Stimulated activated naive CD4-positive, alpha-beta T cell (primary cell): ENCODE measurements around the gene FBRS.

Experiments used
- DNase-seq, 6 experiments: peaks; one replicate each; lab custom pipeline; 2025; lab: John Stamatoyannopoulos, UW

FBRS gene

DNA sequence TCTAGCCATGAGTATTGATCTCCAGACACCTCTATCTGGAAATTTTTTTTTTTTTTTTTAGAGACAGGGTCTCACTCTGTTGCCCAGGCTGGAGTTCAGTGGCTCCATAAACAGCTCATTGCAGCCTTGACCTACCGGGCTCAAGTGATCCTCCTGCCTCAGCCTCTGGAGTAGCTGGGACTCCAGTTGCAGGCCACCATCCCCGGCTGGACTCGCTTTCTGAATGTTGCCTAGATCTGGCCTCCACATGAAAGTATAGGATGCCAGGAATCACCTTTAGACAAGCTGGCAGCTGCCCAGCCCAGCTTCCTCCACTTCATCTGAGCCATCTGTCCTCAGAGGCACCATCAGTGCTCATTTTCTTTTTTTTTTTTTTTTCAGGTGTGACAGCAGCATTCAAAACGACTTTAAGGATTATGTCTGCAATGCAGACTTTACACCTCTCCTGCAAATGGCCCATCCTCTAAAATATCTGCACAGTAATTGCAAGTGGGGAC lies 13.8 kb upstream of the FBRS start:
- no peak for DNase-seq

DNA sequence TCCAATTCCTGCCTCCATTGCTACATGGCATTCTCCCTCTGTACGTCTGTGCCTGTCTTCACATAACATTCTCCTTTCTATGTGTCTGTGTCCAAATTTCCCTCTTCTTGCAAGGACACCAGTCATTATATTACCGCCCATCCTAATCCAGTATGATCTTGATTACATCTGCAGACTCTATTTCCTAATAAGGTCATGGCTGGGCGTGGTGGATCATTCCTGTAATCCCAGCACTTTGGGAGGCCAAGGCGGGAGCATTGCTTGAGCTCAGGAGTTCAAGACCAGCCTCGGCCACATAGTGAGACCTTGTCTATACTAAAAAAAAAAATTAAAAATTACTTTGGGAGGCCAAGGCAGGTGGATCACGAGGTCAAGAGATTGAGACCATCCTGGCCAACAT lies 12.5 kb upstream of the FBRS start:
- no peak for DNase-seq

DNA sequence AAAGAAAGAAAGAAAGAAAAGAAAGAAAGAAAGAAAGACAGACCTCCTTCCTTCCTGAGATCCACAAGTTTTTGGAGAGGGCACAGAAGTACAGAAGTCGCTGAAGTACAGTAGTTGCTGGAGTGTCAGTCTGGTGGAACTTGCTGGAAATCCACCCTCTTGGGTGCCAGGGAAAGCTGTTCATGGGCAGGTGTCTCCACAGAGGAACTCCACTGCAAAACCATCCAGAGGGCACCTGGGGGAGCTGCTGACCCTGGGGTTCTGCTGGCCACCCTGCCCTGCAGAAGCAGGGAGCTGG lies 11.0 kb upstream of the FBRS start:
- DNase-seq, result no peak

DNA sequence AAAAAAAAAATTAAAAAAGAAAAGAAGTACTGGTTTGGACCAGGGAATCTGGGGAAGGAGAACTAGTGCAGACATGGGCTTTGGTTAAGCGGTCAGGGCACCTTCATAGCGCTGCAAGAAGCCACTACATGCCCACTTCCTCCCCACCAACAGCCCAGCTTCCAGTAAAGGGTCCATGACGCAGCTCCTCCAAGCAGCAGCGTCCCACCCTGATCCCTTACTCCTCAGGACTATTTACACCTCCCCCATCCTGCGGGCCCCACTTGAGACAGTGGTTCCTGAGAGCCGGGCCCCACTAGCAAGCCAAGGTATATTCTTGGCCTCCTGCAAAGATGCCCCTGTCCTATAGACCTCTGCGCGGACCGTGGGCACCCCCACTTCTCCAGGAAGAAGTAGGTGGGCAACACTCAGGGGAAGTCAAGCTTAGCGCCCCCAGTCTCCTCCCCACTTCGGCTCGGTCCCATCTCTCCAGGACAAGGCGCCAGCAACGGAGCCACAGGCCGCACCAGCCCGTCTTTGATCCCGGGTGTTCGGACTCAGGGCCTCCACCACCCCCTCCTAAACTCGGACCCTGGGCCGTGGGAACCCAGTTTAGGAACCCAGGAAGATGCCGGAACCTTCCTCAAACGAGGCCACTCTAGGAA lies 8.4 kb upstream of the FBRS start:
- peak in 2 of 6 experiments; percentile 38 to 51 for DNase-seq

DNA sequence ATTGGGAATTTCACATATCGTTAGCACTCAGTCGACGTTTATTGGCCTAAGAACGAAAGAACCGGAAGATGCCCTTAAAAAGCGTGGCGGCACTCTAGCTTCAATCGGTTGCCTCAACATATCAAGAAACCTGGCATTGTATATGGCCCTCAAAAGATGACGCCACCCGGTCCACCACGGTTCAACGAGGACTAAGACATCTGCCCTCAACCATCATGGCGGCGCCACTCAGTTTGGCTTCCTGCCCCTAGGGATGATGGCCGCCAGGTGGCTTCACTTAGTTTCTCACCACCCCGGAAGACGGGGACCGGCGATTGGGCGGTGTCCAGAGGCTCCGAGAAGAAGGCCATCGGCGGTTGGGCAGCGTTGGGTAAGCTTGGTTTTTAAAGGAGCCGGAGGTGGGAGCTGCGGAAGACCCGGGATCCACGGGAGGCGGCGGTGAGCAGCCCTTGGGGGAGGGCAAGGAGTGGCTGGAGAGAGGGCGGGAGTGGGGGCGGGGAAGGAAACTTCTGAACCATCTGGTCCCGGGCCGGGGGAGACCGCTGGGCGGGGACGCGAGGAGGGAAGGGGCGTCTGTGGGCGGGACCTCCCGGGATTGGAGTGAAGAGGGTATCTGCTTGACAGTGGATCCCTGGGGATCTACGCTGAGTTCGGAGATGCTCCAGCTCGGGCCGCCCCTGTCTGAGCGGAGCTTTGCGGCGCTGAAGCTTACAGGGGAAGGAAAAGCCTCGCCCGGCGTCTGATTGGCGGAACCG lies 7.7 kb upstream of the FBRS start, which contains the start of gene PRR14:
TSS of gene PRR14 (plus strand) at position 592 of the 755 bp plus-strand sequence. CDS start 686 bp downstream, outside the sequence.
- DNase-seq, result peak; percentile 92 to 98 (median 96)

DNA sequence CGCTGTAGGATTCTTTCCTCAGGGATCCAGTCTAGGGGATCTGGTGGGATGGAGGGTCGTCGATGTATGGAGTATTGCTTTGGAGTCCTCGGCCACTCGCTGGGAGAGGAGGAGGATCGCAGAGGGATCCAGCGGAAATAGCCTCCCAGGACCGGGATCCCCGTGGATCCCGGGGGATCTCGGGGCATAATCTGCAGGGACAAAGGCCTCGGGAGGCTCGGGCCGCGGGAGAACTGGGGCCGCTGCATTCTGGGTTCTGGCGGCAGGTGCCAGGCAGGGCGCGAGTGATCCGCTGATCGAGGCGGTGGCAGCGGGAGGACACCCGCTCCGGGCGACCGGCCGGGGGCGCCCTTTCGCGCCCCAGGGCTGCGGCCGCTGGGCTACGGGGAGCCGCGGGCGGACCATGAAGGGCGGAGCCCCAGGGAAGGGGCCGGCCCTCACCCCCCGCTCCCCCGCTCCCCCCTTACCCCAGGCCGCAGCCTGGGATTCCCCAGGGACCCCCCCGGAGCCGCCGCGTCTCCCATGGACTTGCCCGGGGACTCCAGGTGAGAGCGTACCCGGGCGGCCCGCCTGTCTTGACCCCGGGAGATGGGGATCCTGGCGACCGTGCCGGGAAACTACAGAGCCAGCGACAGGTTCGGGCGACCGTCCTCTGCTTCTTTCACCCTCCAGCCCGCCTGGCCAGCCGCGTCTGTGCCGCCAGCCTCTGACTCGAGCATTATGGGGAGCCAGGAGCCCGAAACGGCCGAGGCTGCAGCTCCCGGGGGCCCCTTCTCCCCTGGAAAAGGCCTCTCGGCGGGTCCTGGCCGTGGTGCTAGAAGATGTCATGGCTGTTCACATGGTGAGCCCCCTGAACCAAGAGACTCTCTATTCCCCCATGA lies 6.9 kb upstream of the FBRS start:
- peak; percentile 49 to 73 (median 63) for DNase-seq

DNA sequence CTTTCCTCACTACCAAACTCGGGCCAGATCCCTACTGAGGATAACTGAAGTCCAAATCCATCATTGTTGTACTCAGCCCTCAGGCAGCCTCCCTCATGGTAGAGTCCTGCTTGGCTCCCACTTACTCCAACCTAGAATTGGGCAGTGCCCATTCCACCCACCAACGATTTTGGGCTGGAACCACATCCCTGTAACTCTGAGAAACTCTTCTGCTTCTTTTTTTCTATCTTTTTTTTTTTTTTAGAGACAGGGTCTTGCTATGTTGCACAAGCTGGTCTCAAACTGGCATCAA lies 6.3 kb upstream of the FBRS start:
- DNase-seq, result peak in 1 of 6 experiments; percentile 27

DNA sequence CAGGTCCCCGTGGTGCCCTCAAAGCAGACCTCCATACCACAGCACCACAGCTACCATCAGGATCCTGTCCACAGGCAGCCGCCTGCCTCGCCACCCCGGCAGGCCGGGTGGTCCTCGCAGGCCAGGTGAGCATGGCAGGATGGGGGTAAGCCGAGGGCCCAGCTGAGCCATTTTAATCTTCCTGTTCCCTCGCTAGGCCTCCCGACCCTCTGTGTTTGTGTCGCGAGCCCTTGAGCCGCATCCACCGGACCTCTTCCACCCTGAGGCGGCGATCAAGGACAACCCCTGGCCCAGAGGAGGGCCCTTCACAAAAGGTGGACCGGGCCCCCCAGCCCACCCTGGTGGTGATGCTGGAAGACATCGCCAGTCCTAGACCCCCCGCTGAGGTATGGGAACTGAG lies 5.5 kb upstream of the FBRS start:
- no peak for DNase-seq

DNA sequence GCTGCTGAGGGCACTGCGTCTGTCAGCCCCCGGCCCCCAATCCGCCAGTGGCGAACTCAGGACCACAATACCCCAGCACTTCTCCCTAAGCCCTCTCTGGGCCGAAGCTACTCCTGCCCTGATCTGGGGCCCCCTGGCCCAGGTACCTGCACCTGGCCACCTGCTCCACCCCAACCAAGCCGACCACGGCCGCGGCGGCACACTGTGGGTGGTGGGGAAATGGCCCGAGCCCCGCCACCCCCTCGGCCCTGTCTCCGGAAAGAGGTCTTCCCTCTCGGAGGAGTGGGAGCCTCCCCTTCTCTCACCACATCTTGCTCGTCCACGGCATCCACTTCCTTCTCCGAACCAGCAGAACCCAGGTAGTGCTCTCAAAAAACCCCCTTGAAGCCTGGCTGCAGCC lies 3.4 kb upstream of the FBRS start:
- no peak for DNase-seq

DNA sequence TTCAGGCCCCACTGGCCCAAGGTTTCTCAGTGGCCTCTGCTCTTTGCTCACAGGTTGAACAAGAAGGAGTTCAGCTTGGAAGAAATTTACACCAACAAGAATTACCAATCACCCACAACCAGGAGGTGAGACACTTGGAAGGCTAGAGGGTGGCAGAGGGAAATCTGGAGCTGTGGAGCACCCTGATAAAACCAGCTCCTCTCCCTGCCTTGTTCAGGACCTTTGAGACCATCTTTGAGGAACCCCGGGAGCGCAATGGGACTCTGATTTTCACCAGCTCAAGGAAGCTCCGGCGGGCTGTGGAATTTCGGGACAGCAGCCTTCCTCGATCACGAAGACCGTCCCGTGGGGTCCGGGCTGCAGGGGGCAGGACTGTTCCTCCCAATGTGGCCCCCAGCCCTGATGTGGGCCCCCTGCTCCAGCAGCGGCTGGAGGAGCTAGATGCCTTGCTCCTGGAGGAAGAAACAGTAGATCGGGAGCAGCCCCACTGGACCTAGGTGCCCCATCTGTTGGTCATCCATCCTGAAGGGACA lies 2.4 kb upstream of the FBRS start:
- DNase-seq, result no peak

DNA sequence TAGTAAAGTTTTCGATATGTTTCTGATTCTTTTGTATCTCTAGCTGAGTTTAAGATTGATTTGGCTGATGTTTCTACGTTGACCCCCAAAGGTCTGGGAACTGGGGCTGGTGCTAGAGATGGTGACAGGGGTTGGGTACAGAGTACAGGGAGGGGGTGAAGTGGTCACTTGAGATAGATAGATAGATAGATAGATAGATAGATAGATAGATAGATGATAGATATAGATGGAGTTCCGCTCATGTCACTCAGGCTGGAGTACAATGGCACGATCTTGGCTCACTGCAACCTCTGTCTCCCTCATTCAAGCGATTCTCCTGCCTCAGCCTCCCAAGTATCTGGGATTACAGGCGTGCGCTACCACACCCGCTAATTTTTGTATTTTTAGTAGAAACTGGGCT lies 1.8 kb upstream of the FBRS start:
- DNase-seq, result no peak

DNA sequence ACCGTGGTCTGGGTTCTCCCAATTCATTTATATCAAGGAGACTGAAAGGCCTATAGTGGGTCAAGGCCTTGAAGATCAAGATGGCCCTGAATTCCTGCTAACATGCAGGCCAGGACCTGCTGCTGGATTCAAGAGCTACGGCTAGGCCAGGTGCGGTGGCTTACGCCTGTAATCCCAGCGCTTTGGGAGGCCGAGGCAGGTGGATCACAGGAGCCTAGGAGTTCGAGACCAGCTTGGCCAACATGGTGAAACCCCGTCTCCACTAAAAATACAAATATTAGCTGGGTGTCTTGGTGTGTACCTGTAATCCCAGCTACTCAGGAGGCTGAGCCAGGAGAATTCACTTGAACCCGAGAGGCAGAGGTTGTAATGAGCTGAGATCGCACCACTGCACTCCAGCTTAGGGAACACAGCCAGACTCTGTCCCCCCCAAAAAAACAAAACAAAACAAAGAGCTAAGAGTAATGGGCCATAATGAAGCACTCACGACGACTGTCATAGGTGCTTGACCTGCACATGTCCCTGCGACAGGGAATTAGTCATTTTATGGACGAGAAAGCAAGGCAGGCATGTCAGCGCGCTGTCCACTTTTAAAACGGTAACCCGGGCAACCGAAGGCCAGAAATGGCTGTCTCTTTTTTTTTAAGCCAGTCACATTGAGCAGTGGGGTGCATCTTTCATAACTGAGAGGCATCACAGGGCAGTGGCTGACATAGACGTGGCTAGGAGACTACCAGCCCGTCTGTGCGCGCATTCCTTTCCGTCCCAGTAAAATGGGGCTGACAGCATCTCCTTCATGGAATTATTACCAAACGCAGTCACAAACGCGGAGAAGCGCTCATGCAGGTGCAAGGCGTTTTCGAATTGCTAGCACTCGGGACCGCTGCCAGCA lies 1.0 kb upstream of the FBRS start:
- DNase-seq, result no peak

DNA sequence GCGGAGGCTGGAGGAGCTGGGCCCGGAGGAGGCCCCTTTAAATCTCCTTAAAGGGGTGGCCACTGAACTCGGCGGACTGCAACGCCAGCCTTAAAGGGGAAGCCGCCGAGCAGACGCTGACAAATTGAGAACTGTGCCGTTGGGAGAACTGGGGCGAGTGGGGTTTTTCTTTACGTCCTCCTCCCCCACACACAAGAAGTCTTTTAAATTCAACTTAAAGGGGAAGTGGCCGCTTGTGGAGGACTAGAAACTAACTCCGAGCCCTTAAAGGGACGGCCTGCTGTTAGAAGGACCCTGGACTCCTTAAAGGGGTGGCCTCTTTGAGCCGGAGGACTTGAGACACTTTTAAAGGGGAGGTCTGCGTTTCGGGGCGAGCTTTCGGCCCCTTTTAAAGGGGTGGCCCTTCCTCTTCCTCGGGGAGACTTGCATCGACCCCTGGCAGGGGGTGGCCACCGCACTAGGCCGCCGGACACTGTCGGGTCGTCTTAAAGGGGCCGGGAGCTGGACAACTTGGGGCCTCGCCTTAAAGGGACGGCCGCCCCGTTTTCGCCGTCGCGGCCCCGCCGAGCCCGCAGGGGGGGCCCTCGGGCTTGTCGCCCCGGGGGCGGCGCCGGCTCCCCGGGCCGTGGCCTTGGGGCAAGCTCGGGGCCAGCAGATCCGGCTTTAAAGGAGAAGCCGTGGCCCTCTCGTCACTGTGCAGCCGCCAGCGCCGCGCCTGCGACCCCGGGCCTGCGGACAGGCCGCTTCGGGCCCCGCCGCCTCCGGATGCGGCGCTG lies 688 bp downstream of the FBRS start:
- DNase-seq, result no peak

DNA sequence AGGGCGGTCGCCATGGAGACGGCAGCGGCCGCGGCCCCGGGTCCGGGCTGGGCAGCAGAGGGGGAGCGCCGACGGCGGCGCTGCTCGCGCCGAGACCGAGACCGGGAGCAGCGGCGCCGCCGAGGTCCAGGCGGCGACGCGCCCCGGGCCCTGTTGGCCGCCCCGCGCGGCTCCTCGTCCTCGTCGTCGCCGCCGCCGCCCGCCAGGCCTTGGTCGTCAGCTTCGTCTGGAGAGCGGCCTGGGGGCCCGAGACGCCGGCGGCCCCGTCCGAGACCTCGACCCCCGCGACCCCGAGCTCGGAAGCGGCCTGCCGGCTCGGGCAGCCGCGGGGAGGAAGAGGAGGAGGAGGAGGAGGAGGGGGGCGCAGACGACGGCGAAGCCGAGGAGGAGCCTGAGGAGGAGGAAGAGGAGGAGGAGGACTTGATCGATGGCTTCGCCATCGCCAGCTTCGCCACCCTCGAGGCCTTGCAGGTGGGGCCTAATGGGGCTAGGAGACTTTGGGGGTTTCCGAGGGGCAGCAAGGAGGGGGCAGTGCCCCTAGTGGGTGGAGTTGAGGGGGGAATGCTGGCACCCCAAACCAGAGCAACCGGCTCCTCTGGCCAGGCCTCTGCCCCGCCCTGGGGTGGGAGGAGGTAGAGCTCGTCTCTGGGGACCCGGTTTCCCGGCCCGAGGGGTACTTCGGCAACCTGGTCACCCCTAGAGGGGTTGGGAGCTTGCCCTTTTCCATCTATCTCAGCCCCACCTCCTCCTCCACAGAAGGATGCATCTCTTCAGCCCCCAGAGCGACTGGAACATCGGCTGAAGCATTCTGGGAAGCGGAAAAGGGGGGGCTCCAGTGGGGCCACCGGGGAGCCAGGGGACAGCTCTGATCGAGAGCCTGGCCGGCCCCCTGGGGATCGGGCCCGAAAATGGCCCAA lies 1.5 kb downstream of the FBRS start:
- peak in 5 of 6 experiments; percentile 28 to 48 (median 38) for DNase-seq

DNA sequence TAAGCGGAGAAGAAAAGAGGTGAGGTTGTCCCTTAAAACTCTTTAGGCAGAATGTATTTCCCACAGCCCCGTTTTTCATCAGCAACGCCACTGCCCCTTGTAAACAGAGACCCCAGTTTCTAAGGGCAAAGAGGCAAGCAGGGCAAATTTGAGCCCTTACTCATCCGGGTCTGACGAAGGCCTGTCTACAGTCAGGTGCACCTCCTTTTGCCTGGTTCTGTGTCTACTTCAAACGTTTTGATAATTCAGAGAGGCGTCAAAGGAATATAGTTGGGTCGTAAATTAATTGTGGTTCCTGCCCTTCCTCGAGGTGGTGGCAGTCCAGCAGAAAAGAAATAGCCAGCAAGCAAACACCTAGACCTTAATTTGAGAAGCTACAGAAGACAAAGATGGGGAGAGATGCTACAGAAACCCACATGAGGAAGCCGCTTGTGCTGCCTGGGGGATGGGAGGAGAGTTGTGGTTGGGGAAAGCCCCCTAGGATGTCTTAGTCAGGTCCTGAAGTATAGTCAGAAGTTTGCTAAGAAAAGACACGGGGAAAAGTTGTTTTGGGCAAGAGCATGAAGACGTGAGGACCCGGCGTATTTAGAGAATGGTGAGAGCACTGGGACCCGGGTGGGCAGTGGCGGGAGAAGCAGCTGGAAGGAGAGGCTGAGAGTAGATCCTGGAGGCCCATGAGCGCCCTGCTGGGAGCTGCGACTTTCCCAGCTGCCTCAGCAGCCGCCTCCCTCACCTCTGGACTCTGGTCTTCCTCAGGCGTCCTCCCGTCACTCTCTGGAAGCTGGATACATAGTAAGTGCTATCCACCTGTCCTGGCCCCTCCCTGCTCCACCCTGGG lies 2.4 kb downstream of the FBRS start:
- peak; percentile 59 to 73 (median 69) for DNase-seq

DNA sequence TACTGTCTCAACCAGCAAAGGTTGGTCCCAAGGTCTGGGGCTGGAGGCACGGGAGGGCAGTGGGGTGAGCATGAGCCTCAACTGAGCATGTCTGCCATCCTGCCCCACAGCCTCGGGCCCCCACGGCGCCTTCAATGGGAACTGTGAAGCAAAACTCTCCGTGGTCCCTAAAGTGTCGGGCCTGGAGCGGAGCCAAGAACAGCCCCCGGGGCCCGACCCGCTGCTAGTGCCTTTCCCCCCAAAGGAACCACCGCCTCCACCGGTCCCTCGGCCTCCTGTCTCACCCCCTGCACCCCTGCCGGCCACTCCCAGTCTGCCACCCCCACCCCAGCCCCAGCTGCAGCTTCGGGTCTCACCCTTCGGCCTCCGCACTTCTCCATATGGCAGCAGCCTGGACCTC lies 4.2 kb downstream of the FBRS start:
- no peak for DNase-seq

DNA sequence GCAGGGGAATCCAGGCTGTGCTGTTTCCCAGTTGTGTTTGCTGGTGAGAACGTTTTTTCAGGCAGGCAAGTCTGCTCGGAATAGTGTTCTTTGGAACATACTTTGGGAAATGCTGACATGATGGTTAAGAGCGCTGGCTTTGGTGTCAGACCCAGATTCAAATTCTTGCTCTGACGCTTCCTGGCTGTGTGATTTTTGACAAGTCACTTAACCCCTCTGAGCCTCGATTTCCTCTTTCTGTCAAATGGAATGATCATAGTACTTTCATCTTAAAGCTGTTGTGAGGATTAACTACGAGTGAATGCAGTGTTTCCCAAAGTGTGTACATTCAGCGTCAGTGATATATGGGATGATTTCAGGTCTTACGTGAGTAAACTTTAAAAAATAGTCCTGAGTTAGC lies 4.8 kb downstream of the FBRS start:
- no peak for DNase-seq

DNA sequence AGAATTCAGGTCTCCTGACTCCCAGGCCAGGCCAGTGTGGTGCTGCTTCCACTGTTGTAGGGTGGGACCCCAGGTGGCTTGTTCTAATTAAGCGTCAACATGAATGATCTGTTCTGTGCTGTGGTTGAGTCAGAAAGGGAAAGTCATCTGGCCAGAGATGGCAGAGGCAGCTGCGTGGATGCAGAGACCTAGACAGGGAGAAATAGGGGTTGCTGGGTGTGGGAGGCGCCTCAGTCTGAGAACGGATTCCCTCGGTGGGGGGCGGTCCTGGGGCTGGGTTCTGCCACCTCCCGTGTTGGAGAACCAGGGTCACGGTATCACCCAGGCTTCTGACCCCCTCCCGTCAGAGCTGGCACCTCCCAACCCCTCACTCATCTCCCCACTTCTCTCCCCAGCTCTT lies 5.6 kb downstream of the FBRS start:
- DNase-seq, result no peak

DNA sequence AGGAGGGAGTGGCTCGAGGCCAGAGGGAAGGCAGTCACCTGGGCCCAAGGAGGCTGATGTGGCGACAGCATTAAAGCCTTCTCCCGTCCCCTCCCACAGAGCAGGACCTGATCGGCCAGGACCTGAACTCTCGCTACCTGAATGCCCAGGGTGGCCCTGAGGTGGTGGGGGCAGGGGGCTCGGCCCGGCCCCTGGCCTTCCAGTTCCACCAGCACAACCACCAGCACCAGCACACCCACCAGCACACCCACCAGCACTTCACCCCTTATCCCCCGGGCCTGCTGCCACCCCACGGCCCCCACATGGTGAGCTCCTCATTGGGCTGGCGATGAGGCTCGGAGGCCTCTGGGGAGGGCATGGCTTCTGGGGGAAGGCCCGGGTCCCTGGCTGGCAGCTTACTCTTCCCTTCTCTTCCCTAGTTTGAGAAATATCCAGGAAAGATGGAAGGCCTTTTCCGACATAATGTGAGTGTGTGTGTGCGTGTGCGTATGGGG lies 6.4 kb downstream of the FBRS start:
- no peak for DNase-seq
